A549 (cell line): ENCODE data around the gene LAMC3.

Source experiments
- CTCF ChIP-seq: fragments of >200 bp; sonication (Bioruptor Twin); formaldehyde crosslinking; IDR thresholded peaks from 3 replicates; pipeline ENCODE4 v1.5.1; 2016
- EP300 ChIP-seq, 2 experiments: fragments of >200 bp; sonication (Bioruptor Twin); formaldehyde crosslinking; IDR thresholded peaks; 2 replicates in 1 of 2; 3 replicates in 1 of 2; pipeline ENCODE4 v1.6.1; 2016 to 2017
- FOSL2 ChIP-seq, 2 experiments: fragments of 450-650 bp in 1 of 2; fragments of >200 bp in 1 of 2; sonication (Bioruptor Twin) in 1 of 2; formaldehyde crosslinking; IDR thresholded peaks; 2 replicates each; pipeline versions ENCODE4 v1.5.0 to v1.6.1; 2016 to 2020; ENCODE audit warnings: mild to moderate bottlenecking in 1 of 2, moderate library complexity in 1 of 2
- POLR2A ChIP-seq: IDR thresholded peaks from 2 replicates; pipeline ENCODE4 v1.6.1; 2012; ENCODE audit warnings: mild to moderate bottlenecking, low read length
- RAD21 ChIP-seq, 2 experiments: fragments of >200 bp in 1 of 2; sonication (Bioruptor Twin) in 1 of 2; formaldehyde crosslinking in 1 of 2; IDR thresholded peaks in 1 of 2; conservative IDR thresholded peaks in 1 of 2; 2 replicates in 1 of 2; 3 replicates in 1 of 2; pipeline ENCODE4 v1.6.1; 2012 to 2018; ENCODE audit warnings: inconsistent platforms in 1 of 2
- ZC3H11A ChIP-seq: fragments of 450-650 bp; IDR thresholded peaks from 2 replicates; pipeline ENCODE4 v1.6.1; 2014; ENCODE audit warnings: antibody characterized with exemption, mild to moderate bottlenecking
- TF ChIP-seq, protein P1 (sequence below): fragments of 200-600 bp; sonication (generic); IDR thresholded peaks from 2 replicates; pipeline ENCODE4 v1.6.1; 2016; ENCODE audit warnings: antibody characterized with exemption, mild to moderate bottlenecking, moderate library complexity

DNA sequence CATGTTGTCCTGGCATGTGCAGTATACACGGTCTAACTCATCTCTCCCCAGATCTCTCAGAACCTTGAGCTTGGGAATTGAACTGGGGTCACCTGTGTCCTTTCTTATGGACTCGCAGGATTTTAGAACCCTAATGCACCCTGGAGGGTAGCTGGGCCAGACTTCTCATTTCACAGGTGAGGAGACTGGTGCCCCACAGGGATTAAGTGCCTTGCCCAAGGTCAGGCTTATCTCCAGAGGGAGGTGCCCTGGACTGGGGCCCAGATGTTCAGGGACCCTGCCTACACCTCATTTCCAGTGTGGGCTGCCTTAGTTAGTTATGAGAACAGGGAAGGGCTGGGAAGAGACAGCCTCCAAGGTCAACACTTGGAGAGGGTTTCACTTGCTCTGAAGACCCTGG is 112.4 kb downstream of the LAMC3 start:
- TF ChIP-seq RAD21 (conservative IDR thresholded peaks at IDR 0.05 in 1 of 2, IDR thresholded peaks at IDR 0.05 in 1 of 2) (no peak), FOSL2 (IDR thresholded peaks at IDR 0.05) (no peak), FOSL2 (CRISPR knock-in tag; IDR thresholded peaks at IDR 0.05) (no peak), CTCF (no peak), ZC3H11A (no peak), POLR2A (no peak), EP300 (IDR thresholded peaks at IDR 0.05) (no peak)
- TF ChIP-seq, protein P1, sequence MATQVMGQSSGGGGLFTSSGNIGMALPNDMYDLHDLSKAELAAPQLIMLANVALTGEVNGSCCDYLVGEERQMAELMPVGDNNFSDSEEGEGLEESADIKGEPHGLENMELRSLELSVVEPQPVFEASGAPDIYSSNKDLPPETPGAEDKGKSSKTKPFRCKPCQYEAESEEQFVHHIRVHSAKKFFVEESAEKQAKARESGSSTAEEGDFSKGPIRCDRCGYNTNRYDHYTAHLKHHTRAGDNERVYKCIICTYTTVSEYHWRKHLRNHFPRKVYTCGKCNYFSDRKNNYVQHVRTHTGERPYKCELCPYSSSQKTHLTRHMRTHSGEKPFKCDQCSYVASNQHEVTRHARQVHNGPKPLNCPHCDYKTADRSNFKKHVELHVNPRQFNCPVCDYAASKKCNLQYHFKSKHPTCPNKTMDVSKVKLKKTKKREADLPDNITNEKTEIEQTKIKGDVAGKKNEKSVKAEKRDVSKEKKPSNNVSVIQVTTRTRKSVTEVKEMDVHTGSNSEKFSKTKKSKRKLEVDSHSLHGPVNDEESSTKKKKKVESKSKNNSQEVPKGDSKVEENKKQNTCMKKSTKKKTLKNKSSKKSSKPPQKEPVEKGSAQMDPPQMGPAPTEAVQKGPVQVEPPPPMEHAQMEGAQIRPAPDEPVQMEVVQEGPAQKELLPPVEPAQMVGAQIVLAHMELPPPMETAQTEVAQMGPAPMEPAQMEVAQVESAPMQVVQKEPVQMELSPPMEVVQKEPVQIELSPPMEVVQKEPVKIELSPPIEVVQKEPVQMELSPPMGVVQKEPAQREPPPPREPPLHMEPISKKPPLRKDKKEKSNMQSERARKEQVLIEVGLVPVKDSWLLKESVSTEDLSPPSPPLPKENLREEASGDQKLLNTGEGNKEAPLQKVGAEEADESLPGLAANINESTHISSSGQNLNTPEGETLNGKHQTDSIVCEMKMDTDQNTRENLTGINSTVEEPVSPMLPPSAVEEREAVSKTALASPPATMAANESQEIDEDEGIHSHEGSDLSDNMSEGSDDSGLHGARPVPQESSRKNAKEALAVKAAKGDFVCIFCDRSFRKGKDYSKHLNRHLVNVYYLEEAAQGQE: no peak
